Stimulated activated effector memory CD8-positive, alpha-beta T cell treated with anti-CD3 and anti-CD28 coated beads, Interleukin-12 subunit alpha, Interleukin-12 subunit beta, amount 100 ng/mL, for 72 hours (primary cell): Measurements from ENCODE around the gene CMTM4.
A peak's percentile ranks its signal among the peaks of the same experiment; 100 is the strongest.
"Not testable (repeated sequence)": the region's sequence is repeated elsewhere in the genome, so short reads cannot be mapped to it uniquely, and the experiment has no call there.

ENCODE experiments used
- ATAC-seq: fragments of 150-1000 bp; cut with Tn5 transposase; 2 replicates; pipeline ENCODE4 v1.10.0; 2021
- DNase-seq, 2 donors: peaks; one replicate each; pipeline ENCODE4 v3.0.0; 2021 to 2022; ENCODE audit warnings: low spot score in 2 of 2
- H3K27ac Mint-ChIP-seq: one replicate; pipeline ENCODE4 v1.8.0; 2022; ENCODE audit warnings: mild to moderate bottlenecking, mixed read lengths
- H3K36me3 Mint-ChIP-seq: one replicate; pipeline ENCODE4 v1.8.0; 2022; ENCODE audit warnings: mild to moderate bottlenecking, mixed read lengths
- H3K4me1 Mint-ChIP-seq: one replicate; pipeline ENCODE4 v1.8.0; 2022; ENCODE audit warnings: mixed read lengths
- H3K4me3 Mint-ChIP-seq: one replicate; pipeline ENCODE4 v1.8.0; 2022; ENCODE audit warnings: mild to moderate bottlenecking, mixed read lengths
- H3K9me3 Mint-ChIP-seq: one replicate; pipeline ENCODE4 v1.8.0; 2022; ENCODE audit warnings: mixed read lengths

CMTM4 gene

DNA sequence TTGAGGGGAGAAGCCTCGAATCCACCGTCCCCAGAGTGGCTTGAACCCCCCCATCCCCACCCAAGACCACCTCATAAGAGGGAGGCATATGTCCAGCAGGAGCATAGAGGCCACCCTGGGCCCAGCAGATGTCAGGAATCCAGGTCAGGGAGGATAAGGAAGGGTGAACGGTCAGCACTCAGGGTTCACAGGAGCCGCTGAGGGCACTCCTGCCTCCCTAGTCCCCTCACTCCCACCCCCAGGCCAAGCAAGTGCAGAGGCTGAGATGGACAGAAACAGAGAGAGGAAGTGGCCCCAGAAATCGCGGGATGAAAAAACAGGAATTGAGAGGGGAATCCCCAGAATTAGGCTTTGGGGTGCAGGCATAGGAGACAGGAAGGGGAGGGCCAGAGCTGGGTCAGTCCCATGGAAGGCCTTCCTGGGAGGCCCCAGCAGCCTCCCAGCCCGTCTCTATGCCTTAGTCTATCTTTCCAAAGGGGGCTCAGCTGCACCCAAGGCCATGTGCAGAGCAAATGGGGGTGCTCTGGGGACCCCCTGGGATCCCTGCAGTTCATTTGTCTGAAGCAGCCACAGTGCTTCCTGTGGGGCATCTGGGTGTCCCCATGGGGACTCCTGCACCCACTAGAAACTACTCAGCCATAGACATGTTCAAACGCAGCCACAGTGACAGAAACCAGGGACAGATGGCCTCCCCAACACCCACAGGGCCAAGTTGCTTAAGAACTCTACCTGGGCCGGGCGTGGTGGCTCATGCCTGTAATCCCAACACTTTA, 90.4 kb downstream of the CMTM4 start:
- DNase-seq: peak in 1 of 2 donors; percentile 58
- Mint-ChIP-seq H3K27ac (peak overlapping the region; percentile 91), H3K9me3 (no peaks in the 10 kb centered on the region), H3K4me3 (peak overlapping the region; percentile 88), H3K4me1 (peaks cover 53% of the 10 kb centered on the region), H3K36me3 (peaks cover 58% of the 10 kb centered on the region)
- ATAC-seq: no peak

- H3K4me3 Mint-ChIP-seq: peak overlapping the region; percentile 88
- peaks cover 50% of the 10 kb centered on the region for H3K36me3 Mint-ChIP-seq
- peak overlapping the region; percentile 91 for H3K27ac Mint-ChIP-seq
- DNase-seq: peak; percentile 37 to 83
- ATAC-seq: peak; percentile 49
- H3K9me3 Mint-ChIP-seq: no peaks in the 10 kb centered on the region
- H3K4me1 Mint-ChIP-seq: peaks cover 53% of the 10 kb centered on the region
These were observed 91.2 kb downstream of the CMTM4 start for GRCh38 chr16:66605177-66605978.

DNA sequence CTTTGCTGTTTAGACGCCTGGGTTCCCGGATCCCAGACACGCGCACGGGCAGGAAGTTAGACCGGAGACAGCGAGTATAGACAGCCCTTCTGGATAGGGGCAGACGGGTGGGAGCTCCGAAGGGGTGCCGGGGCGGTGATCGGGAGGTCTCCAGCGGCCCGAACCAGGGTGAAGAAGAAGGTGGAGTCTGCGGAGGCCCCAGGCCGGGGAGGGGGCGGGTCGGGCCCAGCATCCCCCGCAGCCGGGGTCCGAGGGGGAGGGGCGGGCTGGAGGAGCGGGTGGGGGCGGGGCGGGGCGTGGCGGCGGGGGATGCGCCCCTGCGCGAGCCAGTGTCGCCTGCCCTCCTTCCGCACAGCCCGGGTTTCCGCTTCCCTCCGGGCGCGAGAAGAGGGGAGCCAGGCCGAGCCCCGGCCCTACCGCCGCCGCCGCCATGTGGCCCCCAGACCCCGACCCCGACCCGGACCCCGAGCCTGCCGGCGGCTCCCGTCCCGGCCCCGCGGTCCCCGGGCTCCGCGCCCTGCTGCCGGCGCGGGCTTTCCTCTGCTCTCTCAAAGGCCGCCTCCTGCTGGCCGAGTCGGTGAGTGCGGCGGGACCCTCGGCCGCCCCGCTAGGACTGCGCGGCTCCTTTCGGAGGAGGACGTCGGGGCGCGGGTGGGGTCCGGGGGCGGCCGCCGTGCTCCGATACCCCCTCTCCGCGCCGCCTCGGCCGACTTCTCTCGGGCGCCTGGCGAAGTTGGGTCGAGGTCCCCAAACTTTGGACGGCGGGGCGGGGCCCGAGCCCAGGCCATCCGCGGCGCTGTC, 92.0 kb downstream of the CMTM4 start, which contains the start of gene CMTM3:
Gene CMTM3, plus strand, starts transcription at position 329 of the 801 bp plus-strand sequence. Its CDS starts 102 bp downstream, at position 431.
- peak within 1 kb of the TSS; percentile 93 for H3K27ac Mint-ChIP-seq
- peak within 1 kb of the TSS; percentile 88 for H3K4me3 Mint-ChIP-seq
- DNase-seq: peak; percentile 78 to 92
- peak; percentile 77 for ATAC-seq
- H3K4me1 Mint-ChIP-seq: peaks cover 51% of the 10 kb centered on the region
- peaks cover 42% of the 10 kb centered on the region for H3K36me3 Mint-ChIP-seq
- H3K9me3 Mint-ChIP-seq: no peaks in the 10 kb centered on the region

- DNase-seq (peak; percentile 46 to 85), ATAC-seq (peak; percentile 70)
- H3K4me3 Mint-ChIP-seq: peak overlapping the region; percentile 88
- no peaks in the 10 kb centered on the region for H3K9me3 Mint-ChIP-seq
- peaks cover 53% of the 10 kb centered on the region for H3K4me1 Mint-ChIP-seq
- H3K27ac Mint-ChIP-seq: peak overlapping the region; percentile 93
- peaks cover 34% of the 10 kb centered on the region for H3K36me3 Mint-ChIP-seq
These were observed 92.8 kb downstream of the CMTM4 start for GRCh38 chr16:66603537-66604375.

DNA sequence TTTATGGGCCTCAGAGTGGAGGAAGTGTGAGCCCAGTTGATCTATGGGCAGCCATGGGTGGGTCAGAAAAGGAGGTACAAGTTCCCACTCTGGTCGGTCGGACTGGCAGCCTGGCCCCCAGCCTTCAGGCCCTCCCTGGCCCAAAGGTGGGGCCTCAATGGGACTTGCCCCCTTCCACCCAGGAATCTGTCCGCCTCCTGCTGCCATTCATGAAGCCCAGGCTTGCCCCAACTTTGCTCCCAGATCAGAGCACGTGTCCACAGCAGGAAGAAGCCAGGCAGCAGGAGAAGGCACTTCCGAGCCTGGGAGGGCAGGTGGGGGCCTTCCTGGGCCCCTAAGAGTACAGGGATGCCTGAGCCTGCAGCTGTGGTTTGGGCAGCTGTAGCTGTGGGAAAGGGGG, 95.1 kb downstream of the CMTM4 start:
- peaks cover 50% of the 10 kb centered on the region for H3K4me1 Mint-ChIP-seq
- no peak for ATAC-seq

GRCh38 chr16:66600477-66600876, 96.1 kb downstream of the CMTM4 start:
- H3K4me3 Mint-ChIP-seq: no peak overlapping the region
- H3K36me3 Mint-ChIP-seq: peaks cover 11% of the 10 kb centered on the region

More for the DNA sequence above, 95.1 kb downstream of the CMTM4 start:
- Mint-ChIP-seq H3K27ac (peak overlapping the region; percentile 12), H3K36me3 (peaks cover 11% of the 10 kb centered on the region), H3K9me3 (no peaks in the 10 kb centered on the region), H3K4me3 (no peak overlapping the region)
- DNase-seq: no peak

GRCh38 chr16:66599726-66600125, 96.8 kb downstream of the CMTM4 start:
- no peak overlapping the region for H3K4me3 Mint-ChIP-seq
- H3K27ac Mint-ChIP-seq: no peak overlapping the region
- no peak for DNase-seq
- no peaks in the 10 kb centered on the region for H3K9me3 Mint-ChIP-seq
- no peak for ATAC-seq
- peaks cover 11% of the 10 kb centered on the region for H3K36me3 Mint-ChIP-seq
- H3K4me1 Mint-ChIP-seq: peaks cover 44% of the 10 kb centered on the region

More at GRCh38 chr16:66600477-66600876, 96.1 kb downstream of the CMTM4 start:
- ATAC-seq: no peak
- DNase-seq: no peak
- Mint-ChIP-seq H3K4me1 (peaks cover 44% of the 10 kb centered on the region), H3K27ac (peak overlapping the region; percentile 12), H3K9me3 (no peaks in the 10 kb centered on the region)

DNA sequence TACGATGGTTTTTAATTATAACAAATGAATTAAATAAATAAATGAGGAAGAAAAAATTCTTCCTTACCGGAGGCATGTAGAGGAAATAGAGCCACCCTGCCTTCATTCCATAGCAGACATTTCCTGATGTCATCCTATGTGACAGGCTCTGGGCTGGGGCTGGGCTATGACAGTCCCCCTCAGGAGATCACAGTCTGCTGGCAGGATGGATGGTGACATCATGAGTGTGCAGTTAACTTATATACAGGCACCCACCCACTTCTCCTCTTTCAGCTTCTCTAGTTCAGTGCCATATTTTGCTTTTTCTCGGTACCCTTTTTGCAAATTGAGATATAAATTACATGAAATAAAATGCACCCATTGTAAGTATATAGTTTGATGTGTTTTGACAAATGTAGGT, 98.4 kb downstream of the CMTM4 start:
- Mint-ChIP-seq H3K27ac (no peak overlapping the region), H3K4me3 (peak overlapping the region; percentile 6)

DNA sequence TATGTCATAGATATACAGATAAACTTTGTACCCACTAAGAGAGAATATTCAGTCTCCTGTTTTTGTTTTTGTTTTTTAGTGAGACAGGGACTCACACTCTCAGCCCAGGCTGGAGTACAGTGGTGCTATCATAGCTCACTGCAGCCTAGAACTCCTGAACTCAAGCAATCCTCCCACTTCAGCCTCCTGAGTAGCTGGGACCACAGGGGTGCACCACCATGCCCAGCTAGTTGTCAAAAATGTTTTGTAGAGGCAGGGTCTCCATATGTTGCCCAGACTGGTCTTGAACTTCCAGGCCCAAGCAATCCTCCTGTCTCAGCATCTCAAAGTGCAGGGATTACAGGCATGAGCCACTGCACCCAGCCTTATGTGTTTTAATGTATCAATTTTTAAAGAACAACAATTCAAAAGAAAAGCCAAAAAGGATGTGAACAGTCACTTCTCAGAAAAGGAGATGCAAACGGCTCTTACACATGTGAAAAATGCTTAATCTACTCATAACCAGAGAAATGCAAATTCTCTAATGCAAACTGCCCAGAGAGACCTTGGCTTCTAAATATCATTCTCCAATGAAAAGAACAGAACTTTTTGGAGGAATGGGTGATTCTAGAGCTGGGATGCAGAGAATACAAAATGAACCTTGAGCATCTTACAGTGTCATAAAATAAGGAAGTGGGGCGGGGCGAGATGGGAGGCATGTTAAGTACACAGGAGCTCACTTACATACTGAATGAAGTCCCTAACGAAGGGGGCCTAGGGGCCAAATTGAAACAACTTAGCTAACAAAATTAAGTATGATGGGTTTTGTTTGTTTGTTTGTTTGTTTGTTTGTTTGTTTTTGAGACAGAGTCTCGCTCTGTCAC, 99.3 kb downstream of the CMTM4 start:
- DNase-seq (no peak), ATAC-seq (peak; percentile 83)
- peak overlapping the region; percentile 38 for H3K27ac Mint-ChIP-seq
- H3K36me3 Mint-ChIP-seq: no peaks in the 10 kb centered on the region
- H3K9me3 Mint-ChIP-seq: no peaks in the 10 kb centered on the region
- H3K4me3 Mint-ChIP-seq: peak overlapping the region; percentile 14
- peaks cover 30% of the 10 kb centered on the region for H3K4me1 Mint-ChIP-seq

More for the DNA sequence above, 98.4 kb downstream of the CMTM4 start:
- DNase-seq (no peak), ATAC-seq (peak; percentile 69)
- Mint-ChIP-seq H3K4me1 (peaks cover 34% of the 10 kb centered on the region), H3K36me3 (no peaks in the 10 kb centered on the region), H3K9me3 (no peaks in the 10 kb centered on the region)

DNA sequence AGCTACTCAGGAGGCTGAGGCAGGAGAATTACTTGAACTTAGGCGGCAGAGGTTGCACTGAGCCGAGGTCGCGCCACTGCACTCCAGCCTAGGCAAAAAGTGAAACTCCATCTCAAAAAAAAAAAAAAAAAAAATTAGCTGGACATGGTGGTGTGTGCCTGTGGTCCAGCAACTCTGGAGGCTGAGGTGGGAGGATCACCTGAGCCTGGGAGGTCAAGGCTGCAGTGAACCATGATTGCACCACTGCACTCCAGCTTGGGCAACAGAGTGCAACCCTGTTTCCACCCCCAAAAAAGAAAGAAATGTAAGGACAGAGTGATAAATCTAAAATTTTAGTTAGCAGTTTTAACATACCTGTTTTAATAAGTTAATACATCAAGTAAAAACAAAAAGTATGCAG, 100.0 kb downstream of the CMTM4 start:
- Mint-ChIP-seq H3K27ac (peak overlapping the region; percentile 38), H3K4me1 (peaks cover 30% of the 10 kb centered on the region)
- not testable (repeated sequence) for ATAC-seq, H3K4me3 Mint-ChIP-seq, H3K9me3 Mint-ChIP-seq, H3K36me3 Mint-ChIP-seq, DNase-seq

- Mint-ChIP-seq H3K27ac (no peak overlapping the region), H3K4me1 (peaks cover 36% of the 10 kb centered on the region), H3K36me3 (no peaks in the 10 kb centered on the region), H3K9me3 (no peaks in the 10 kb centered on the region), H3K4me3 (no peak overlapping the region)
- ATAC-seq: no peak
- no peak for DNase-seq
These were observed 101.8 kb downstream of the CMTM4 start for GRCh38 chr16:66594739-66595138.

DNA sequence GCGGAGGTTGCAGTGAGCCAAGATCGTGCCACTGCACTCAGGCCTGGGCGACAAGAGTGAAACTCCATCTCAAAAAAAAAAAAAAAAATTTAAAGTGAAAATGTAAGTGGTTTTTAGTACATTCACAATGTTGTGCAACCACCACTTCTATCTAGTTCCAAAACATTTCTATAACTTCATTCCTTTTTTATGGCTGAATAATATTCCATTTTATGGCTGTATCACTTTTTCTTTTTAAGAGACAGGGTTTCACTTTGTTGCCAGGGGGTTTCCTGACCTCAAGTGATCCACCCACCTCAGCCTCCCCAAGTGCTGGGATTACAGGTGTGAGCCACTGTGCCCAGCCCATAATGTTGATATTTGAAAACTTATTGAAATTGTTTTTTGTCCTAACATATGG, 103.7 kb downstream of the CMTM4 start:
- H3K4me3 Mint-ChIP-seq: no peak overlapping the region
- peaks cover 7% of the 10 kb centered on the region for H3K36me3 Mint-ChIP-seq
- peaks cover 32% of the 10 kb centered on the region for H3K4me1 Mint-ChIP-seq
- no peak for DNase-seq
- H3K27ac Mint-ChIP-seq: no peak overlapping the region
- no peaks in the 10 kb centered on the region for H3K9me3 Mint-ChIP-seq
- no peak for ATAC-seq

DNA sequence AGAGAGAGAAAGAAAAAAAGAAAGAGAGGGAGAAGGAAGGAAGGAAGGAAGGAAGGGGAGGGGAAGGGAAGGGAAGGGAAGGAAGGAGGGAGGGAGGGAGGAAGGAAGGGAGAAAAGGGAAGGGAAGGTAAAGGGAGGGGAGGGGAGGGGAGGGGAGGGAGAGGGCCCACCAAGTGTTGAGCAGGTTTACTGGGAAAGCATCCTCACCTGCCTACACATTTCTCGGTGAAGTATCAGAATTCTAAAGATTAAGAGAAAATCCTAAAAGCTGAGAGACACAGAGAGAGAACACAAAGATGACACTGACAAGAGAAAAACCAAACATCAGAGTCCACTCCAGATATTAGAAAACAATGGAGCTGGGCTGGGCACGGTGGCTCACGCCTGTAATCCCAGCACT, 104.3 kb downstream of the CMTM4 start:
- H3K27ac Mint-ChIP-seq: peak overlapping the region; percentile 48
- ATAC-seq: no peak
- no peaks in the 10 kb centered on the region for H3K9me3 Mint-ChIP-seq
- no peak for DNase-seq
- H3K36me3 Mint-ChIP-seq: peaks cover 7% of the 10 kb centered on the region
- peaks cover 27% of the 10 kb centered on the region for H3K4me1 Mint-ChIP-seq
- H3K4me3 Mint-ChIP-seq: no peak overlapping the region
